ACHN (cell line): ENCODE measurements around the gene ZBED5.
A peak's percentile ranks its signal among the peaks of the same experiment; 100 is the strongest.
"Not testable (repeated sequence)": the region's sequence is repeated elsewhere in the genome, so short reads cannot be mapped to it uniquely, and the experiment has no call there.

ENCODE experiments used
- DNase-seq: peaks from one replicate; pipeline ENCODE4 v3.0.0-alpha.2; 2015
- in situ Hi-C: cut with HindIII; loops from 2 replicates; pipeline ENCODE4 v1.10.0; 2017; ENCODE audit warnings: low sequenced_read_pairs, low pct_ligation_motif_present, low pct_unique_long_range_greater_than_20kb

Gene ZBED5

DNA sequence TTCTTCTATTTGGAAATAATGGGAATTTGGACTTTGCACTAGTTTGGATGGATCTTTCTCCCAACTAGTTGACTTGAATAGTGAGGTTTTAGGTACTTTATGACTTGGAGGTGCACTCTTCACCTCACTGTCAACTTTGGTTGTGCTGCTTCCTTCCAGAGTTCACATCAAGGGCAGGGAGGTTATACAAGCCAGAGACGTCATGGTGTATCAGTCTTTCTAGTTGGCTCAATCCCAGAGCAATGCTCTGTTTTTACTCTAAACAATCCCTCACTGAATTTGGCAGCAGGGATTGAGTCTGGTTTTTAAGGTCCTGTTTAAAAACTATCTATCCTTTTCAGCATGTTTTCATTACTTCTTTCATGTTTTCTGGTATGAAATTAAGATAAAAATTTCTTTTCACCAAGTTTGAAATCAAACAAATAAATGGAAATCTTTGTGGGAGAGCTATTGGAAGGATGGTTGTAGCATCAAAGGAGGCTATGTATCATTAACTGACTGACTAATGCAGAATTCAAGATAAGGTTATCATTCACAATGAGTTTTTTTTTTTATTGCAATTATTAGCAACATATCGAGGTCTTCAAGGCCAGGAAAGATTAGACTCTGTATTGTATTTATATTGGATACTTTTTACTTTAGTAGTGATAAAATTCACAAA, 28.0 kb upstream of the ZBED5 start:
- in situ Hi-C loops = no loop called here
- DNase-seq = no peak

DNA sequence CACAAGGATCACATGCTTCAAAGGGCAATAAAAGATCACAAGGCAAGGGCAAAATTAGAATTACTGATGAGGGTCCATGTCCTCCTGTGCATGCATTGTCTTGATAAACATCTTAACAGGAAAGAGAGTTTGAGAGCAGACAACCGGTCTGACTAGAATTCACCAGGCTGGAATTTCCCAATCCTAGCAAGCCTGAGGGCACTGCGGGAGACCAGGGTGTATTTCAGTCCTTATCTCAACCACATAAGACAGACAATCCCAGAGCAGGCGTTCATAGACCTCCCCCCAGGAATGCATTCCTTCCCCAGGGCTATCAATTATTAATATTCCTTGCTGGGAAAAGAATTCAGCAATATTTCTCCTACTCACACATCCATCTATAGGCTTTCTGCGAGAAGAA, 26.4 kb upstream of the ZBED5 start:
- DNase-seq, in situ Hi-C loops: not testable (repeated sequence)

DNA sequence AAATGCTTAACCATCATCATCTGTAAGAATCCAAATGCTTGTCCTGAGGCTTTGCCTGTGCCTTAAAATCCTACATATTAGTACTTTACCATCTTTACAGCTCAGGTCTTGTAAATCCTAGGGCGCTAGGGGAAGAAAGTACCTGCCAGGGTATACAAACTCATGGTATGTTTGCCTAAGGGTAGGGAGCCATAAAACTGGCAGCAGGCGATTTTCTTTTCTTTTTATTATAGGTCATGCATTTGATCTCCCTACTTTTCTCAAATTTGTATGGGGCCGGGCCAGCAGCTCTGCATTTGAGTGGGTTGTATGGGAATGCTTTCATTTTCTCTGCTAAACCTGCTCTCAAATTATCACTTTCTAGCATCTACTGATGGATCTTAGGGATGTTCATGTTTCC, 24.0 kb upstream of the ZBED5 start:
- in situ Hi-C loops = no loop called here
- no peak for DNase-seq

DNA sequence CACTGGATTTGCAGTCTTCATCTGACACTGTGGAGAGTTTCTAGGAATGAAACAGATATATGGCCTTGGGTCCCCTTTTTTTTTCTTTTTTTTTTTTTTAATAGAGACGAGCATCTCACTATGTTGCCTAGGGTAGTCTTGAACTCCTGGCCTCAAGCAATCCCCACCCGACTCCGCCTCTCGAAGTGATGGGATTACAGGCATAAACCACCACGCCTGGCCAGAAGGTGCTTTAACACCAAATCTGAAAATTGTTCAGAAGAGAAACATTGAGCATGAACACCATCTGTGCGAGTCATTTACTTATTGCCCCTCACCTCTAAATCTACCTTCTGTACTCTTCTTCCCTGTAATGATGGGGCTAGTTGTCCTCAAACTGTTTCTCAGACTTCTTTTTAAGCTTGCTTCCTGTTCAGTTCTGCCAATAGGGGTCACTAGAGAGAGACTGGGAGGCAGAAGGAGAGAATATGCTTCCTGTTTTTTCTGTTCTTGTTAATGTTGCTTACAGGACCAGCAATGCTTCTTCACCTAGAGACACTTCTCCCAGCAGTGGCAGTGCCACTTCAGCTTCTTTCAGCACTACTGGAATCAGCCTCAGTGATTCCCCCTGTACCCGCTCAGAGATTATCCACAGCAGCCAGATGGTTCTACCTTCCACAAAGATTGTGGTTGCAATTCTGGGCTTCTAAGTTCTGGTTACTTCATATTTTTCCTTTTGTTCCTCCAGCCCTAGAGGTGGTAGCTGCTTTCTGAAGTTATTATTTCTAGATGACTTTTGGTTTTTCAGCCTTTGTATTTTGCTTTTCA, 20.8 kb upstream of the ZBED5 start:
- in situ Hi-C loops = no loop called here
- DNase-seq = peak; percentile 73

DNA sequence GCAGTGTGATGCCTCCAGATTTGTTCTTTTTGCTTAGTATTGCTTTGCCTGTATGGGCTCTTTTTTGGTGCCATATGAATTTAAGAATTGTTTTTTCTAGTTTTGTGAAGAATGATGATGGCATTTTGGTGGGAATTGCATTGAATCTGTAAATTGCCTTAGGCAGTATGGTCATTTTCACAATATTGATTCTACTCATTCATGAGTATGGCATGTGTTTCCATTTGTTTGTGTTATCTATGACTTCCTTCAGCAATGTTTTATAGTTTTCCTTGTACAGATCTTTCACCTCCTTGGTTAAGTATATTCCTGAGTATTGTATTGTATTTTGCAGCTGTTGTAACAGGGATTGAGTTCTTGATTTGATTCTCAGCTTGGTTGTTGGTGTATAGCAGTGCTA, 18.3 kb upstream of the ZBED5 start:
- DNase-seq = no peak

DNA sequence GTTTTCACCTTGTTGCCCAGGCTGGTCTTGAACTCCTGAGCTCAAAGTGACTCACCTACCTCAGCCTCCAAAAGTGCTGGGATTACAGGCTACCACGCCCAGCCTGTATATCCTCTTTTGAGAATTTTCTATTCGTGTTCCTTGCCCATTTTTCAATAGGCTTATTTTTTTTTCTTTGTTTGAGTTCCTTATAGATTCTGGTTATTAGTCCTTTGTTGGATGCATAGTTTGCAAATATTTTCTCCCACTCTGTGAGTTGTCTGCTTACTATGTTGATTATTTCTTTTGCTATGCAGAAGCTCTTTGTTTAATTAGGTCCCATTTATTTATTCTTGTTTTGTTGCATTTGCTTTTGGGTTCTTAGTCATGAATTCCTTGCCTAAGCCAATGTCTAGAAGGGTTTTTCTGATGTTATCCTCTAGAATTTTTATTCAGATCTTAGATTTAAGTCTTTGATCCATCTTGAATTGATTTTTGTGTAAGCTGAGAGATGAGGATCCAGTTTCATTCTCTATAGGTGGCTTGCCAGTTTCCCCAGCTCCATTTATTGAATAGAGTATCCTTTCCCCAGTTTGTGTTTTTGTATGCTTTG, 17.7 kb upstream of the ZBED5 start:
- in situ Hi-C loops = no loop called here
- DNase-seq = no peak

More for the DNA sequence above, 18.3 kb upstream of the ZBED5 start:
- in situ Hi-C loops = no loop called here

DNA sequence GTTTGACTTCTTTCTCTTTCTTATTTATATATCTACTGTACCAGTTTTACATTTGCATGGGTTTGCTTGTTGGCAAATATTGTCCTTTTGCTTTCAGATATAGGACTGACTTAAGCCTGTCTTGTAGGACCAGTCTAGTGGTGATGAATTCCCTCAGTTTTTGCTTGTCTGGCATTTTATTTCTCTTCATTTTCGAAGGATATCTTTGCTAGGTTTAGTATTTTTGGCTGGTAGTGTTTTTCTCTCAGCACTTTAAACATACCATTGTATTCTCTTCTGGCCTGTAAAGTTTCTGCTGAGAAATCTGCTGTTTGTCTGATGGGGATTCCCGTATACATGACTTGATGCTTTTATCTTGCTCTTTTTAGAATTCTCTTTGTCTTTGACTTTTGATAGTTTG, 14.2 kb upstream of the ZBED5 start:
- DNase-seq = no peak
- in situ Hi-C loops = no loop called here

DNA sequence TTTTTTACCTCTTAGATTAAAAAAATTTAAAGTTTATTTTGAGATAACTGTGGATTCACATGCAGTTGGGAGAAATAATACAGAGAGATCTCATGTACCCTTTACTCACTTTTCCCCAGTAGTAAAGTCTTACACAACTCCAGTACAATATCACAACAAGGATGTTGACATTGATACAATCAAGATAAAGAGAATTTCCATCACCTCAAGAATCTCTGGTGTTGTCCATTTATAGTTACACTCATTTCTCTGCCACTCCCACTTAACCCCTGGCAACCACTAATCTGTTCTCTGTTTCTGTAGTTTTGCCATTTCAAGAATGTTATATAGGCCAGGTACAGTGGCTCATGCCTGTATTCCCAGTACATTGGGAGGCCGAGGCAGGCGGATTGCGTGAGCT, 10.5 kb upstream of the ZBED5 start:
- no peak for DNase-seq
- in situ Hi-C loops = no loop called here

DNA sequence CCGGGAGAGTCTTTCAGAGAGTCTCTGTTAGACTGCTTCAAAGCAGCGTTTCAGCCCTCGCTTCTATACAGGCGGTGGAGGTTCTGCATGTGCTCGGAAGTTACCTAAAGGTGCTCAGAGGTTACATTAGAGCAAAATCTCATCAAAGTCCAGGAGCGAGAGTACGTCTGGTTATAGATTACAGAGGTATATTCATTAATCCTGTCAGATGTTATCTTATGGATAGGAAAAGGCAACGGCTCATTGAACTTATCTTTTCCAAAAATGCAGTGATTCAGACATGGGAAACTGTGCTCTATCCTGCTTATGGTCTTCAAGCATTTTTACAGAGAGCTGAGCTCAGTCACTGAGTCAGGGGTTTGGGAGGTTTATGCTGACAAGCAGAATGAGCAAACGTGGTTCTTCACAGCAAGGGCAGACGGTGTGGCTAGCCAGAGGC, 9.1 kb upstream of the ZBED5 start:
- peak; percentile 61 for DNase-seq

DNA sequence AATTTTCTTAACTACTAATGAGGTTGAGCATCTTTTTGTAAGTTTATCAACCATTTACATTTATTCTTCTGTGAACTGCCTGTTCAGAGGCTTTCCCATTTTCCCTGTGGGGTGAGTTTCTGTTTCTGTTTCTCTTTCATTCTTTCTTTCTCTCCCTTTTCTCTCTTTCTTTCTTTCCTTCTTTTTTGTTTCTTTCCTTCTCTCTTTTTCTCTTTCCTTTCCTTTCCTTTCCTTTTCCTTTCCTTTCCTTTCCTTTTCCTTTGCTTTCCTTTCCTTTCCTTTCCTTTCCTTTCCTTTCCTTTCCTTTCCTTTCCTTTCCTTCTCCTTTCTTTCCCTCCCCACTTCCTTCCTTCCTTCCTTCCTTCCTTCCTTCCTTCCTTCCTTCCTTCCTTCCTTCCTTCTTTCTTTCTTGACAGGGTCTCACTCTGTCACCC, 8.0 kb upstream of the ZBED5 start:
- no peak for DNase-seq
- in situ Hi-C loops = no loop called here

More for the DNA sequence above, 9.1 kb upstream of the ZBED5 start:
- in situ Hi-C loops = no loop called here

DNA sequence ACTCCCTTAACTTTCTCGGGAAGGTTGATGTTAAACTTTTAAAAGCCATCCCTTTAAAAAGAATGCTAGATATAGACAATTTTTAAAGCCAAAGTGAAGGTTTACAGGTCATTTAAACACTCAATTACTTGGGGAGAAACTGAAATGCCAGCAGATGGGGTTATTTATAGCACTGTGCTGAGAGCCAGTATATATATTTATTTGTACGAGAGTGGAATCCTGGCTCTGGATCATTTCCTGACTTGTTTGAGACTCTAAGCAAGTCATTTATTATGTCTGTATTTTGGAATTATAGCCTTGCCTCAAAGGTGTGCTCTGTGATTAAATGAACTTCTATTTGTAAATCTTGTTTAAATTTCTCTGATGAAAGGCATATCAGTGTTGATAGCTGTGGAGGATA, 6.8 kb upstream of the ZBED5 start:
- in situ Hi-C loops = no loop called here
- no peak for DNase-seq

DNA sequence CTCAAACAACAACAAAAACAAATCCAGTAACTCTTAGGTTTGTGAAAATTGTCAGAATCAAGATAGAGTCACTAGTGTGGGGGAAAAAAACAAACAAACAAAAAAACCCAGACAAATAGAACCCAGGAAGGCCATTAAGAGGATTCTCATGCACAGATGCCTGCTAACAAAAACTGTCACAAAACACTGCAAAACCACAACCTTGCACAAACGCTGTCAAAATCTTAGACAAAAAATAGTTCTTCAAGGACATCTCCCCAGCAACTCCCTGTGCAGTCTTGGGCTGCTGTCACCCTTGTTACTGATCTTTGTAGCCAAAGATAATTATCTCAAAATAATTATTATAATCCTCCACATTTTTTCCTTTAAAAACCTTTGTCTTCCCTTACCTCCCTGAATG, 4.6 kb upstream of the ZBED5 start:
- DNase-seq = no peak
- in situ Hi-C loops = no loop called here

DNA sequence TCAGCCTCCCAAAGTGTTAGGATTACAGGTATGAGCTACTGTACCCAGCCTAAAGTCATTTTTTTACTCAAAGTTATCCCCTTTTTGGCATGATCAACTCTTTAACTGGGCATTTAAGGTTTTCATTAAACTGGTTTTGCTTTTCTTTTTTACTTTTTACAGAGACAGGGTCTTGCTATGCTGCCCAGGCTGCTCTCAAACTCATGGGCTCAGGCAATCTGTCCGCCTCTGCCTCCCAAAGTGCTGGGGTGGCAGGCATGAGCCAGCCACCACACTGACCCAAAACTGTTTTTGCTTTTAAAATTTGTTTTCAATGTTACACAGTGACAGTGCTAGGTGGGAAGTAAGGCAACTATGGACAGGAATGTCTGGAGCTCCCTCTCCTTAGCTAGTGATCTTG, 3.9 kb upstream of the ZBED5 start:
- no peak for DNase-seq
- in situ Hi-C loops = no loop called here

DNA sequence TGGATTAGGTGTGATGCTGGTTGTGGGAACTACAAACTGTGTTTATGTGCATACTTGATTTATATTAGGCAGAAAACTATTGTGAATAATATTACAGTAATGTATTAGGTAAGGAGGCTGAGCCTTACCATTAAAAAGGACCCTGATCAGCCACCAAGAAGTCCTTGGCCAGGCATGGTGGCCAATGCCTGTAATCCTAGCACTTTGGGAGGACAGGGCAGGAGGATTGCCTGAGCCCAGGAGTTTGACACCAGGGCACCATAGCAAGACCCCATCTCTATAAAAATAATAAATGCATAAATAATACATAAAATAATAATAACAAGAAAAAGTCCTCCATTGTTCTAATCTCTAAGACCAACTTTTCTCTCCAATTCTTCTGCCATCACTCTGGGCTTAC, 3.2 kb upstream of the ZBED5 start:
- no peak for DNase-seq
- in situ Hi-C loops = no loop called here

DNA sequence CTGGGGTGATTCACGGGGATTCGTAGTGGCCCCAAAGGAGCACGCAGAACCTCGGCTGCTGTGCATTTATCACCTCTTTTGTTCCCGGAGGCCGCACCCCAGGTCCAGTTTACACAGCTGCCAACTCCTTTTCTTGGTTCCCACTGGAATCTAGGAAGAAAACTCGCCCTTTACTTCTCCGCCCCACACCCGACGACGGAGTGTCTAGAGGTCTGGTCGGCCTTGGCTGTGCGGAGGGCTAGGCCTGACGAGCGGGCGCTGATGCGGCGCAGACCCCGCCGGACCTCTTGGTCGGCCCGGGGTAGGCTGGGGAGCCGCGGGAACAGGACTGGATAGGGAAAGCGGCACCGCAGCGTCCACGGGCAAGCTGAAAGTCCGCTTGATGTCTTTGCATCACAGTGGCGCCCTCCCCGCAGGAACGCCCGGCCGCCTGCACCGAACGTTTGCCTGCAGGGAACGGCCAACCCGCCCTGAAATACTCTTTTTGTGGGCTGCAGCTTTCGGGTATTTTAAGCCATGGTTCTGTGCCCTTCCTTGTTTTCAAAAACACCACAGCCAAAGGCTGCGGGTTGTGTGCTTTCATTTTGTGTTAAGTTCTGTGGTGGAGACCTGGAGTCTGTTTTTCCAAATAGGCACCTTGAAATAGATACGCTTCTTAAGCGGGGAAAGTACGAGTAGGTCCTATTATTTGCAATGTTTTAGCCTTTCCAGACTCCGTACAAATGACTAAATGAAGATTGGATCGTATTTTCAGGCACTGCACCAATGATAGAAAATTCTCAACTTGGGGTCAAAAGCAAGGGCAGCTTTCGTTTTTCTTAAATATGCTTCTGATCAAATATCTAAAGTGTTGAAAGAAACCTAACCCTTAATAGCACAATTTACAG, 829 bp upstream of the ZBED5 start:
- peak; percentile 42 for DNase-seq
- in situ Hi-C loops = no loop called here

DNA sequence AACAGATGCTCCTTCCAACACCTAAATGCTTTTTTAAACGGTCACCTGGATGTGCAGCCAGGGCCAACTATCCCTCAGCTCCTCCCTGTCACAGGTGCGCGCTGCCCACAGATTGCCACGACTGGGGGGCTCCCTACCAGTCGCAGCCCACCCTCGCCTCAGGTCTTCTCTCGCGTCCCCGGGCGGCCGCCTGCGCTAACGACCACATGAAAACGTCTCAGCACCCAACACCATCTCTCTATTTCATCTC, 469 bp downstream of the ZBED5 start:
- in situ Hi-C loops = no loop called here

DNA sequence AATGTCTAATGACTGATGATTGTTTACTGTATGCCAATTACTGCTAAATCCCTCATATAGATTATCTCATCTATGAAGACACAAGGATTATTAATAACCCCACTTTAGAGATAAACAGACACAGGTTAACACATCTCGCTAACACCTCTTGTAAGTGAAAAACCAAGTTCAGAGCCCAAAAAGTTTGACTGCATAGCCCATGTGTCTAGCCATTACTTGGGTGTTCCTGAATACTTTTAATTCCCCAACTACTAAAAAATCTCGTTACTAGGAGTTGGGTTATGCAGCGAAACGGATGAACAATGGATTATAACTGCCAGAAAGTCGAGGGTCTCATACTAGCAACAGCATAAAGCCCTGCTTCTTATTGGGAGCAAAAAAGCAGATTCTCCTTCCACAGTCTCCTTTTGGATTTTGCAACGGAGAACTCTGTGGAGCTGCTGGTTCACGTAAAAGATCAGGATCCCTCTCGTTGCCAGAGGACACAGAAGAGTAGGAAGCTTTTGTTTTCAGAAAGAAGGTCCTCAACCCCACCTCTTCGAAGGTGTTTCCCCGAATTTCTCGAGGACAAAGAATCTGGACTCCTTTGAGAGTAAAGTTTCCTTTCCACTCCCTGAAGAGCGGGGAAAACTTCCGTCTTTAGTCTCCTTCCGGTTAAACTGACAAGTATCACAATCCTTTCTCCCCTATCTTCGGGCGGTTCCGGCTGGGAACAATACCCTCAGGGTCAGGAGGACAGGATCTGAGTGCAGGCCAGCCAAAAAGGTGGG, 979 bp downstream of the ZBED5 start:
- peak; percentile 36 for DNase-seq
- in situ Hi-C loops = no loop called here

More for the DNA sequence above, 469 bp downstream of the ZBED5 start:
- DNase-seq = no peak

DNA sequence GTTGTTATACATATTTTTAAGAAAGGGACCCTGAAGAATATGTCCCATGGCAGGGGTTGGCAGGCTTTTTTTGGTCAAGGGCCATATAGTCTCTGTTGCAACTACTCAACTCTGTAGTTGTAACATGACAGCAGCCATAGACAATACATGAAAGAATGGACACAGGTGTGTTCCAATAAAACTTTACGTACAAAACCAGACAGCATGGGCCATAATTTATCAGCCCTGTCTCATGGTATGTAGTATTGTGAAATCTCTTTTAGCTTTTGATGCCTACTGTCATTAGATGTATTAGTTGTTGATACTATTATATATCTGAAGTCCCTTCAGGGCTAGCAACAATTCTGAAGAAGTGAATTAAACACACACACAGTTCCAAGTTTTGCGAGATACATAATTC, 2.6 kb downstream of the ZBED5 start:
- in situ Hi-C loops = no loop called here
- no peak for DNase-seq
